ENCODE results near the gene ING3. TPM values are rescaled to one million over a fixed set of nuclear protein-coding genes. Genes with fewer than 3 reads are reported as not detected.

The ING3 gene
- total and polyA plus RNA-seq, 9 of the 15 experiments (the other 6 are each of a cell fraction or from before 2014, with no cell fraction given): 22.8 to 233 (median 50.4) TPM

- peak; percentile 69 for TF ChIP-seq RBM25 (IDR thresholded peaks at IDR 0.05; ENCODE audit: low read depth, low read length, severe bottlenecking)
- TF ChIP-seq ZNF239 (CRISPR knock-in tag; IDR thresholded peaks at IDR 0.05): no peak
- TF ChIP-seq MCM7 (IDR thresholded peaks at IDR 0.05): no peak
- TF ChIP-seq EWSR1 (IDR thresholded peaks at IDR 0.05; ENCODE audit: borderline replicate concordance, low read depth, partially characterized antibody): no peak
- TF ChIP-seq HMGN3 (IDR thresholded peaks at IDR 0.05; ENCODE audit: borderline replicate concordance, extremely low read depth, insufficient read length, low read depth, low read length): no peak
- TF ChIP-seq MAFG (tag; conservative IDR thresholded peaks at IDR 0.05): no peak
- no peak for TF ChIP-seq CEBPG (CRISPR knock-in tag; IDR thresholded peaks at IDR 0.05)
- peak in 1 of 2 experiments; percentile 53; a peak in 2 of 4 replicates for TF ChIP-seq CEBPG (tag; conservative IDR thresholded peaks at IDR 0.05 in 1 of 2, IDR thresholded peaks at IDR 0.05 in 1 of 2)
- no peak for TF ChIP-seq ETV5 (CRISPR knock-in tag; IDR thresholded peaks at IDR 0.05; ENCODE audit: low read depth)
- TF ChIP-seq TCF7L2 (IDR thresholded peaks at IDR 0.05; ENCODE audit: low read depth, low read length): no peak
- TF ChIP-seq POLR3A (IDR thresholded peaks at IDR 0.05; ENCODE audit: borderline replicate concordance, extremely low read depth, insufficient read depth, insufficient read length): no peak
- TF ChIP-seq ZNF511 (CRISPR knock-in tag; IDR thresholded peaks at IDR 0.05): no peak
- TF ChIP-seq NUFIP1 (IDR thresholded peaks at IDR 0.05; ENCODE audit: partially characterized antibody): no peak
- peak; percentile 52; the same call in 1 of the 2 replicates for TF ChIP-seq CEBPB (tag; IDR thresholded peaks at IDR 0.05)
- no peak for TF ChIP-seq CTBP1 (IDR thresholded peaks at IDR 0.05; ENCODE audit: borderline replicate concordance)
- TF ChIP-seq EP300 (IDR thresholded peaks at IDR 0.05; ENCODE audit: low read length): no peak
- no peak for TF ChIP-seq ZBED1 (IDR thresholded peaks at IDR 0.05)
- TF ChIP-seq ZBTB12 (CRISPR knock-in tag; IDR thresholded peaks at IDR 0.05): no peak
- no peak for TF ChIP-seq E2F8 (IDR thresholded peaks at IDR 0.05; ENCODE audit: low read depth, partially characterized antibody)
- TF ChIP-seq SRSF3 (IDR thresholded peaks at IDR 0.05; ENCODE audit: insufficient read depth, low read length): no peak
- TF ChIP-seq ZNF764 (CRISPR knock-in tag; IDR thresholded peaks at IDR 0.05; ENCODE audit: low read depth): no peak
- no peak for TF ChIP-seq ZBTB2 (IDR thresholded peaks at IDR 0.05)
- no peak for TF ChIP-seq SAFB (IDR thresholded peaks at IDR 0.05; ENCODE audit: borderline replicate concordance, low read depth, low read length)
- peak; percentile 61; the same call in 1 of the 2 replicates for TF ChIP-seq ATF7 (IDR thresholded peaks at IDR 0.05)
- 0 out of 2 replicates have a peak, but pooled peaks have one; percentile 31 for TF ChIP-seq EP400 (IDR thresholded peaks at IDR 0.05)
- TF ChIP-seq ZNF174 (CRISPR knock-in tag; IDR thresholded peaks at IDR 0.05): no peak
Measured at GRCh38 chr7:121019018-121019417, 68.4 kb downstream of the ING3 start (continued).
